WTC11 (cell line): ENCODE data around the gene AFAP1L2. TPM values are rescaled to one million over a fixed set of nuclear protein-coding genes. Genes with fewer than 3 reads are reported as not detected.

Experiments
- ATAC-seq: fragments of 200-7000 bp; cut with Tn5 transposase; 2 replicates; pipeline ENCODE4 v1.10.0; 2021; ENCODE audit warnings: mild to moderate bottlenecking, moderate library complexity
- CTCF ChIA-PET: fragments of 300-600 bp; sonication (Branson Sonifier 250); formaldehyde crosslinking; loops from one replicate; lab custom pipeline; 2021; ENCODE audit warnings: antibody characterized with exemption; lab: Charles Lee
- POLR2A ChIA-PET: fragments of 350-600 bp; sonication (Branson Sonifier 250); formaldehyde crosslinking; loops from one replicate; lab custom pipeline; 2021; ENCODE audit warnings: antibody characterized with exemption; lab: Charles Lee
- DNase-seq: peaks from one replicate; pipeline ENCODE4 v3.0.0; 2021; ENCODE audit warnings: low spot score
- H3K27ac Mint-ChIP-seq: 2 replicates; pipeline ENCODE4 v1.8.0; 2021; ENCODE audit warnings: mixed read lengths
- H3K27me3 Mint-ChIP-seq: 2 replicates; pipeline ENCODE4 v1.8.0; 2021; ENCODE audit warnings: low read depth, mild to moderate bottlenecking, moderate library complexity, mixed read lengths
- H3K36me3 Mint-ChIP-seq: 2 replicates; pipeline ENCODE4 v1.8.0; 2021; ENCODE audit warnings: mixed read lengths
- H3K4me1 Mint-ChIP-seq: 2 replicates; pipeline ENCODE4 v1.8.0; 2022; ENCODE audit warnings: mixed read lengths
- H3K4me3 Mint-ChIP-seq: 2 replicates; pipeline ENCODE4 v1.8.0; 2021; ENCODE audit warnings: mild to moderate bottlenecking, moderate library complexity, mixed read lengths
- H3K9me3 Mint-ChIP-seq: 2 replicates; pipeline ENCODE4 v1.8.0; 2021; ENCODE audit warnings: mixed read lengths
- AR ChIP-seq: fragments of 250-450 bp; sonication (Bioruptor Pico); IDR thresholded peaks from 2 replicates; pipeline ENCODE4 v1.9.0; 2021; ENCODE audit warnings: mild to moderate bottlenecking
- ESRRA ChIP-seq: sonication (generic); formaldehyde crosslinking; IDR thresholded peaks from 2 replicates; pipeline ENCODE4 v1.8.1; 2022; ENCODE audit warnings: mild to moderate bottlenecking, missing genetic modification reagents, borderline replicate concordance
- FOXK1 ChIP-seq: sonication (generic); formaldehyde crosslinking; IDR thresholded peaks from 2 replicates; pipeline ENCODE4 v1.8.0; 2022; ENCODE audit warnings: mild to moderate bottlenecking, moderate library complexity, missing genetic modification reagents
- GABPB1 ChIP-seq: sonication (generic); formaldehyde crosslinking; IDR thresholded peaks from 2 replicates; pipeline ENCODE4 v1.8.1; 2023; ENCODE audit warnings: mild to moderate bottlenecking, missing genetic modification reagents
- JUN ChIP-seq: sonication (generic); formaldehyde crosslinking; IDR thresholded peaks from 2 replicates; pipeline ENCODE4 v1.8.0; 2023; ENCODE audit warnings: mild to moderate bottlenecking, missing genetic modification reagents
- NR1H2 ChIP-seq: sonication (generic); formaldehyde crosslinking; IDR thresholded peaks from 2 replicates; pipeline ENCODE4 v1.9.0; 2021; ENCODE audit warnings: mild to moderate bottlenecking, moderate library complexity, missing genetic modification reagents
- NR2C2 ChIP-seq: sonication (generic); formaldehyde crosslinking; IDR thresholded peaks from 2 replicates; pipeline ENCODE4 v1.8.0; 2022; ENCODE audit warnings: mild to moderate bottlenecking, missing genetic modification reagents
- RORB ChIP-seq: fragments of 250-450 bp; sonication (Bioruptor Pico); IDR thresholded peaks from 2 replicates; pipeline ENCODE4 v1.9.0; 2021; ENCODE audit warnings: mild to moderate bottlenecking
- SMAD3 ChIP-seq: sonication (generic); formaldehyde crosslinking; IDR thresholded peaks from 2 replicates; pipeline ENCODE4 v1.8.0; 2022; ENCODE audit warnings: missing genetic modification reagents, mild to moderate bottlenecking, borderline replicate concordance
- SP1 ChIP-seq: sonication (generic); formaldehyde crosslinking; conservative IDR thresholded peaks from 2 replicates; pipeline ENCODE4 v1.8.1; 2022; ENCODE audit warnings: missing genetic modification reagents
- TP53 ChIP-seq: sonication (generic); formaldehyde crosslinking; IDR thresholded peaks from 2 replicates; pipeline ENCODE4 v1.8.1; 2023; ENCODE audit warnings: mild to moderate bottlenecking, missing genetic modification reagents
- ZNF219 ChIP-seq: sonication (generic); formaldehyde crosslinking; IDR thresholded peaks from 2 replicates; pipeline ENCODE4 v1.8.0; 2023; ENCODE audit warnings: missing genetic modification reagents, mild to moderate bottlenecking, borderline replicate concordance
- ZNF396 ChIP-seq: fragments of 250-450 bp; sonication (Bioruptor Pico); IDR thresholded peaks from 2 replicates; pipeline ENCODE4 v1.8.0; 2021; ENCODE audit warnings: mild to moderate bottlenecking, moderate library complexity, borderline replicate concordance
- ZSCAN18 ChIP-seq: fragments of 250-450 bp; sonication (Bioruptor Pico); IDR thresholded peaks from 2 replicates; pipeline ENCODE4 v2.1.2; 2022; ENCODE audit warnings: mild to moderate bottlenecking, moderate library complexity
- total RNA-seq: library from RNA; stranded (reverse); gene quantifications from 3 replicates; pipeline ENCODE4 v1.2.3, GENCODE V29; 2021
- TF ChIP-seq, protein P1 (sequence below): sonication (generic); formaldehyde crosslinking; IDR thresholded peaks from 2 replicates; pipeline ENCODE4 v1.8.0; 2022; ENCODE audit warnings: missing genetic modification reagents
- TF ChIP-seq, protein P2 (sequence below): fragments of 250-450 bp; sonication (Bioruptor Pico); IDR thresholded peaks from 2 replicates; pipeline ENCODE4 v1.9.0; 2021; ENCODE audit warnings: moderate library complexity, mild to moderate bottlenecking, inconsistent platforms, borderline replicate concordance
- TF ChIP-seq, protein P3 (sequence below): sonication (generic); formaldehyde crosslinking; conservative IDR thresholded peaks from 2 replicates; pipeline ENCODE4 v1.8.1; 2022; ENCODE audit warnings: mild to moderate bottlenecking, missing genetic modification reagents
- TF ChIP-seq, protein P4 (sequence below): sonication (generic); formaldehyde crosslinking; IDR thresholded peaks from 2 replicates; pipeline ENCODE4 v1.8.1; 2023; ENCODE audit warnings: mild to moderate bottlenecking, missing genetic modification reagents, moderate library complexity
- TF ChIP-seq, protein P5 (sequence below): sonication (generic); formaldehyde crosslinking; IDR thresholded peaks from 2 replicates; pipeline ENCODE4 v1.8.1; 2023; ENCODE audit warnings: mild to moderate bottlenecking, missing genetic modification reagents, borderline replicate concordance

AFAP1L2 gene
- total RNA-seq, 1 experiment from 2014 or later: 5.0 TPM

- ChIA-PET POLR2A (no interaction called here), CTCF (interaction anchor here (0.6 to 1.5 kb wide), 3 partner anchors 33 to 208 kb away, joined by 3 to 10 read pairs (median 7); no protein-coding TSS in a partner anchor)
- peak; percentile 84 for ATAC-seq
- H3K36me3 Mint-ChIP-seq: no peaks in the 10 kb centered on the region
- H3K27ac Mint-ChIP-seq: peak overlapping the region; percentile 79
- no peak overlapping the region for H3K4me3 Mint-ChIP-seq
- peaks cover 37% of the 10 kb centered on the region for H3K4me1 Mint-ChIP-seq
- H3K9me3 Mint-ChIP-seq: no peaks in the 10 kb centered on the region
- peak; percentile 57 for DNase-seq
- no peaks in the 10 kb centered on the region; the same call in 1 of the 2 replicates for H3K27me3 Mint-ChIP-seq
- no peak for TF ChIP-seq FOXK1
- TF ChIP-seq, protein P1, sequence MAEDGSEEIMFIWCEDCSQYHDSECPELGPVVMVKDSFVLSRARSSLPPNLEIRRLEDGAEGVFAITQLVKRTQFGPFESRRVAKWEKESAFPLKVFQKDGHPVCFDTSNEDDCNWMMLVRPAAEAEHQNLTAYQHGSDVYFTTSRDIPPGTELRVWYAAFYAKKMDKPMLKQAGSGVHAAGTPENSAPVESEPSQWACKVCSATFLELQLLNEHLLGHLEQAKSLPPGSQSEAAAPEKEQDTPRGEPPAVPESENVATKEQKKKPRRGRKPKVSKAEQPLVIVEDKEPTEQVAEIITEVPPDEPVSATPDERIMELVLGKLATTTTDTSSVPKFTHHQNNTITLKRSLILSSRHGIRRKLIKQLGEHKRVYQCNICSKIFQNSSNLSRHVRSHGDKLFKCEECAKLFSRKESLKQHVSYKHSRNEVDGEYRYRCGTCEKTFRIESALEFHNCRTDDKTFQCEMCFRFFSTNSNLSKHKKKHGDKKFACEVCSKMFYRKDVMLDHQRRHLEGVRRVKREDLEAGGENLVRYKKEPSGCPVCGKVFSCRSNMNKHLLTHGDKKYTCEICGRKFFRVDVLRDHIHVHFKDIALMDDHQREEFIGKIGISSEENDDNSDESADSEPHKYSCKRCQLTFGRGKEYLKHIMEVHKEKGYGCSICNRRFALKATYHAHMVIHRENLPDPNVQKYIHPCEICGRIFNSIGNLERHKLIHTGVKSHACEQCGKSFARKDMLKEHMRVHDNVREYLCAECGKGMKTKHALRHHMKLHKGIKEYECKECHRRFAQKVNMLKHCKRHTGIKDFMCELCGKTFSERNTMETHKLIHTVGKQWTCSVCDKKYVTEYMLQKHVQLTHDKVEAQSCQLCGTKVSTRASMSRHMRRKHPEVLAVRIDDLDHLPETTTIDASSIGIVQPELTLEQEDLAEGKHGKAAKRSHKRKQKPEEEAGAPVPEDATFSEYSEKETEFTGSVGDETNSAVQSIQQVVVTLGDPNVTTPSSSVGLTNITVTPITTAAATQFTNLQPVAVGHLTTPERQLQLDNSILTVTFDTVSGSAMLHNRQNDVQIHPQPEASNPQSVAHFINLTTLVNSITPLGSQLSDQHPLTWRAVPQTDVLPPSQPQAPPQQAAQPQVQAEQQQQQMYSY: no peak
- TF ChIP-seq, protein P2, sequence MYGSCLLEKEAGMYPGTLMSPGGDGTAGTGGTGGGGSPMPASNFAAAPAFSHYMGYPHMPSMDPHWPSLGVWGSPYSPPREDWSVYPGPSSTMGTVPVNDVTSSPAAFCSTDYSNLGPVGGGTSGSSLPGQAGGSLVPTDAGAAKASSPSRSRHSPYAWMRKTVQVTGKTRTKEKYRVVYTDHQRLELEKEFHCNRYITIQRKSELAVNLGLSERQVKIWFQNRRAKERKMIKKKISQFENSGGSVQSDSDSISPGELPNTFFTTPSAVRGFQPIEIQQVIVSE (CRISPR knock-in tag): no peak
- TF ChIP-seq, protein P3, sequence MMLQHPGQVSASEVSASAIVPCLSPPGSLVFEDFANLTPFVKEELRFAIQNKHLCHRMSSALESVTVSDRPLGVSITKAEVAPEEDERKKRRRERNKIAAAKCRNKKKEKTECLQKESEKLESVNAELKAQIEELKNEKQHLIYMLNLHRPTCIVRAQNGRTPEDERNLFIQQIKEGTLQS (CRISPR knock-in tag): no peak
- no peak for TF ChIP-seq GABPB1
- TF ChIP-seq ZNF396 (CRISPR knock-in tag): no peak
- no peak for TF ChIP-seq JUN (CRISPR knock-in tag)
- TF ChIP-seq, protein P4, sequence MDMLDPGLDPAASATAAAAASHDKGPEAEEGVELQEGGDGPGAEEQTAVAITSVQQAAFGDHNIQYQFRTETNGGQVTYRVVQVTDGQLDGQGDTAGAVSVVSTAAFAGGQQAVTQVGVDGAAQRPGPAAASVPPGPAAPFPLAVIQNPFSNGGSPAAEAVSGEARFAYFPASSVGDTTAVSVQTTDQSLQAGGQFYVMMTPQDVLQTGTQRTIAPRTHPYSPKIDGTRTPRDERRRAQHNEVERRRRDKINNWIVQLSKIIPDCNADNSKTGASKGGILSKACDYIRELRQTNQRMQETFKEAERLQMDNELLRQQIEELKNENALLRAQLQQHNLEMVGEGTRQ: no peak
- no peak for TF ChIP-seq NR1H2
- TF ChIP-seq ZSCAN18 (CRISPR knock-in tag): no peak
- no peak for TF ChIP-seq NR2C2 (CRISPR knock-in tag)
- no peak for TF ChIP-seq ESRRA
- TF ChIP-seq, protein P5, sequence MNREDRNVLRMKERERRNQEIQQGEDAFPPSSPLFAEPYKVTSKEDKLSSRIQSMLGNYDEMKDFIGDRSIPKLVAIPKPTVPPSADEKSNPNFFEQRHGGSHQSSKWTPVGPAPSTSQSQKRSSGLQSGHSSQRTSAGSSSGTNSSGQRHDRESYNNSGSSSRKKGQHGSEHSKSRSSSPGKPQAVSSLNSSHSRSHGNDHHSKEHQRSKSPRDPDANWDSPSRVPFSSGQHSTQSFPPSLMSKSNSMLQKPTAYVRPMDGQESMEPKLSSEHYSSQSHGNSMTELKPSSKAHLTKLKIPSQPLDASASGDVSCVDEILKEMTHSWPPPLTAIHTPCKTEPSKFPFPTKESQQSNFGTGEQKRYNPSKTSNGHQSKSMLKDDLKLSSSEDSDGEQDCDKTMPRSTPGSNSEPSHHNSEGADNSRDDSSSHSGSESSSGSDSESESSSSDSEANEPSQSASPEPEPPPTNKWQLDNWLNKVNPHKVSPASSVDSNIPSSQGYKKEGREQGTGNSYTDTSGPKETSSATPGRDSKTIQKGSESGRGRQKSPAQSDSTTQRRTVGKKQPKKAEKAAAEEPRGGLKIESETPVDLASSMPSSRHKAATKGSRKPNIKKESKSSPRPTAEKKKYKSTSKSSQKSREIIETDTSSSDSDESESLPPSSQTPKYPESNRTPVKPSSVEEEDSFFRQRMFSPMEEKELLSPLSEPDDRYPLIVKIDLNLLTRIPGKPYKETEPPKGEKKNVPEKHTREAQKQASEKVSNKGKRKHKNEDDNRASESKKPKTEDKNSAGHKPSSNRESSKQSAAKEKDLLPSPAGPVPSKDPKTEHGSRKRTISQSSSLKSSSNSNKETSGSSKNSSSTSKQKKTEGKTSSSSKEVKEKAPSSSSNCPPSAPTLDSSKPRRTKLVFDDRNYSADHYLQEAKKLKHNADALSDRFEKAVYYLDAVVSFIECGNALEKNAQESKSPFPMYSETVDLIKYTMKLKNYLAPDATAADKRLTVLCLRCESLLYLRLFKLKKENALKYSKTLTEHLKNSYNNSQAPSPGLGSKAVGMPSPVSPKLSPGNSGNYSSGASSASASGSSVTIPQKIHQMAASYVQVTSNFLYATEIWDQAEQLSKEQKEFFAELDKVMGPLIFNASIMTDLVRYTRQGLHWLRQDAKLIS (CRISPR knock-in tag): no peak
- no peak for TF ChIP-seq ZNF219 (CRISPR knock-in tag)
- no peak for TF ChIP-seq TP53 (CRISPR knock-in tag)
- TF ChIP-seq AR (CRISPR knock-in tag): no peak
- TF ChIP-seq SMAD3 (CRISPR knock-in tag): no peak
- TF ChIP-seq RORB: no peak
- TF ChIP-seq SP1 (CRISPR knock-in tag): no peak
These were observed 66.5 kb downstream of the AFAP1L2 start for GRCh38 chr10:114337510-114338462.
